H9 (cell line): ENCODE measurements around the gene NOP16. TPM values are rescaled to one million over a fixed set of nuclear protein-coding genes. Genes with fewer than 3 reads are reported as not detected.

ENCODE experiments used
- DNase-seq: peaks from one replicate; pipeline ENCODE4 v3.0.0-alpha.2; 2017
- H2AFZ ChIP-seq: one replicate; pipeline ENCODE4 v1.6.1; 2013; ENCODE audit warnings: mild to moderate bottlenecking, low read length, control low read depth, moderate library complexity
- H2AK5ac ChIP-seq: 2 replicates; pipeline ENCODE4 v1.6.1; 2013; ENCODE audit warnings: low read length, control low read depth, mixed read lengths; ENCODE audit not compliant: insufficient read length
- H2BK120ac ChIP-seq: one replicate; pipeline ENCODE4 v1.6.1; 2013; ENCODE audit warnings: low read depth, mild to moderate bottlenecking, low read length, control low read depth, inconsistent platforms; ENCODE audit not compliant: poor library complexity, severe bottlenecking
- H2BK12ac ChIP-seq: 2 replicates; pipeline ENCODE4 v1.6.1; 2013; ENCODE audit warnings: low read length, control low read depth, mixed read lengths, low read depth; ENCODE audit not compliant: insufficient read length
- H2BK15ac ChIP-seq: 2 replicates; pipeline ENCODE4 v1.6.1; 2013; ENCODE audit warnings: low read depth, low read length, control low read depth
- H2BK20ac ChIP-seq: one replicate; pipeline ENCODE4 v1.6.1; 2013; ENCODE audit warnings: low read depth, mild to moderate bottlenecking, low read length, control low read depth, inconsistent platforms; ENCODE audit not compliant: poor library complexity, severe bottlenecking
- H2BK5ac ChIP-seq: 2 replicates; pipeline ENCODE4 v1.6.1; 2013; ENCODE audit warnings: low read length, control low read depth, mixed read lengths; ENCODE audit not compliant: insufficient read length
- H3K14ac ChIP-seq: 2 replicates; pipeline ENCODE4 v1.6.1; 2013; ENCODE audit warnings: low read length, control low read depth; ENCODE audit not compliant: insufficient read depth
- H3K18ac ChIP-seq: 2 replicates; pipeline ENCODE4 v1.6.1; 2013; ENCODE audit warnings: low read depth, mild to moderate bottlenecking, mixed read lengths, low read length, control low read depth; ENCODE audit not compliant: insufficient read length
- H3K23ac ChIP-seq: 2 replicates; pipeline ENCODE4 v1.6.1; 2013; ENCODE audit warnings: low read length, control low read depth, mixed read lengths, low read depth; ENCODE audit not compliant: insufficient read length
- H3K23me2 ChIP-seq: 2 replicates; pipeline ENCODE4 v1.6.1; 2013; ENCODE audit warnings: low read depth, mild to moderate bottlenecking, mixed read lengths, low read length, control low read depth; ENCODE audit not compliant: insufficient read length, poor library complexity, severe bottlenecking
- H3K27ac ChIP-seq: 2 replicates; pipeline ENCODE4 v1.5.1; 2013; ENCODE audit warnings: low read length, control low read depth, mixed read lengths, low read depth; ENCODE audit not compliant: insufficient read length
- H3K27me3 ChIP-seq: 2 replicates; pipeline ENCODE4 v1.6.1; 2013; ENCODE audit warnings: low read length, control low read depth, inconsistent platforms; ENCODE audit not compliant: insufficient read depth
- H3K4ac ChIP-seq: 2 replicates; pipeline ENCODE4 v1.6.1; 2013; ENCODE audit warnings: low read depth, mild to moderate bottlenecking, control low read depth, inconsistent platforms, low read length, moderate library complexity
- H3K4me1 ChIP-seq: 2 replicates; pipeline ENCODE4 v1.6.1; 2013; ENCODE audit warnings: low read length, control low read depth, inconsistent platforms; ENCODE audit not compliant: insufficient read depth
- H3K4me2 ChIP-seq: 2 replicates; pipeline ENCODE4 v1.6.1; 2013; ENCODE audit warnings: low read length, control low read depth, mixed read lengths; ENCODE audit not compliant: insufficient read length, insufficient read depth
- H3K56ac ChIP-seq: 2 replicates; pipeline ENCODE4 v1.6.1; 2013; ENCODE audit warnings: low read depth, mild to moderate bottlenecking, mixed read lengths, low read length, control low read depth; ENCODE audit not compliant: insufficient read length
- H3K79me1 ChIP-seq: 2 replicates; pipeline ENCODE4 v1.6.1; 2013; ENCODE audit warnings: low read depth, mild to moderate bottlenecking, moderate library complexity, low read length, control low read depth, inconsistent platforms; ENCODE audit not compliant: insufficient read depth, poor library complexity, severe bottlenecking
- H3K79me2 ChIP-seq: 2 replicates; pipeline ENCODE4 v1.6.1; 2013; ENCODE audit warnings: low read length, control low read depth, inconsistent platforms; ENCODE audit not compliant: insufficient read depth
- H3K9ac ChIP-seq: 2 replicates; pipeline ENCODE4 v1.6.1; 2013; ENCODE audit warnings: low read length, control low read depth, mixed read lengths; ENCODE audit not compliant: insufficient read length; ENCODE audit errors: extremely low read depth
- H3K9me3 ChIP-seq: one replicate; pipeline ENCODE4 v1.6.1; 2013; ENCODE audit warnings: low read depth, low read length, inconsistent platforms; ENCODE audit not compliant: control insufficient read depth
- H3T11ph ChIP-seq: one replicate; pipeline ENCODE4 v1.6.1; 2013; ENCODE audit warnings: mild to moderate bottlenecking, low read length, control low read depth, inconsistent platforms
- H4K20me1 ChIP-seq: one replicate; pipeline ENCODE4 v1.6.1; 2013; ENCODE audit not compliant: control insufficient read depth, insufficient read length, insufficient read depth
- H4K5ac ChIP-seq: 2 replicates; pipeline ENCODE4 v1.6.1; 2013; ENCODE audit warnings: low read depth, mild to moderate bottlenecking, mixed read lengths, low read length, control low read depth; ENCODE audit not compliant: insufficient read length
- H4K8ac ChIP-seq: replicated peaks from 2 replicates; pipeline ENCODE4 v1.6.1; 2013; ENCODE audit warnings: low read length, control low read depth, mixed read lengths, low read depth; ENCODE audit not compliant: insufficient read length
- H4K91ac ChIP-seq: 2 replicates; pipeline ENCODE4 v1.6.1; 2013; ENCODE audit warnings: low read depth, mild to moderate bottlenecking, moderate library complexity, mixed read lengths, low read length, control low read depth; ENCODE audit not compliant: insufficient read length
- H3K27ac Mint-ChIP-seq, 3 experiments: 2 replicates in 2 of 3; 3 replicates in 1 of 3; pipeline ENCODE4 v1.8.0; 2020 to 2021; ENCODE audit warnings: mixed read lengths in 3 of 3, mild to moderate bottlenecking in 1 of 3, moderate library complexity in 1 of 3
- H3K27me3 Mint-ChIP-seq: 2 replicates; pipeline ENCODE4 v1.8.0; 2021; ENCODE audit warnings: low read depth, mild to moderate bottlenecking, moderate library complexity, mixed read lengths
- H3K36me3 Mint-ChIP-seq, 3 experiments: 2 replicates in 2 of 3; 3 replicates in 1 of 3; pipeline ENCODE4 v1.8.0; 2020 to 2021; ENCODE audit warnings: low read depth in 3 of 3, mixed read lengths in 3 of 3; ENCODE audit not compliant: insufficient read depth in 1 of 3
- H3K4me1 Mint-ChIP-seq, 2 experiments: 2 replicates each; pipeline ENCODE4 v1.8.0; 2020; ENCODE audit warnings: mixed read lengths in 2 of 2
- H3K4me3 Mint-ChIP-seq, 2 experiments: 2 replicates in 1 of 2; 3 replicates in 1 of 2; pipeline ENCODE4 v1.8.0; 2020 to 2021; ENCODE audit warnings: mild to moderate bottlenecking in 2 of 2, mixed read lengths in 2 of 2, moderate library complexity in 1 of 2
- H3K9me3 Mint-ChIP-seq, 2 experiments: 2 replicates in 1 of 2; 3 replicates in 1 of 2; pipeline ENCODE4 v1.8.0; 2020; ENCODE audit warnings: mild to moderate bottlenecking in 2 of 2, mixed read lengths in 2 of 2, moderate library complexity in 1 of 2
- CTCF ChIP-seq: fragments of 200-600 bp; sonication (generic); conservative IDR thresholded peaks from 3 replicates; pipeline ENCODE4 v1.8.0; 2021; ENCODE audit warnings: antibody characterized with exemption, mild to moderate bottlenecking
- WGBS: extraction: QIAGEN DNeasy Blood & Tissue Kit; methylation state at CpG from one replicate; pipeline ENCODE4 v1.1.7; 2013; ENCODE audit warnings: missing lambda C conversion rate, low lambda C conversion rate, mixed read lengths; ENCODE audit not compliant: insufficient read length; ENCODE audit errors: extremely low coverage; 5-methylcytosine and 5-hydroxymethylcytosine counted together
- total RNA-seq: library from RNA; stranded (reverse); gene quantifications from 2 replicates; pipeline ENCODE4 v1.2.1, GENCODE V29; 2021

The NOP16 gene
- total RNA-seq, 1 experiment from 2014 or later: 114 TPM

DNA sequence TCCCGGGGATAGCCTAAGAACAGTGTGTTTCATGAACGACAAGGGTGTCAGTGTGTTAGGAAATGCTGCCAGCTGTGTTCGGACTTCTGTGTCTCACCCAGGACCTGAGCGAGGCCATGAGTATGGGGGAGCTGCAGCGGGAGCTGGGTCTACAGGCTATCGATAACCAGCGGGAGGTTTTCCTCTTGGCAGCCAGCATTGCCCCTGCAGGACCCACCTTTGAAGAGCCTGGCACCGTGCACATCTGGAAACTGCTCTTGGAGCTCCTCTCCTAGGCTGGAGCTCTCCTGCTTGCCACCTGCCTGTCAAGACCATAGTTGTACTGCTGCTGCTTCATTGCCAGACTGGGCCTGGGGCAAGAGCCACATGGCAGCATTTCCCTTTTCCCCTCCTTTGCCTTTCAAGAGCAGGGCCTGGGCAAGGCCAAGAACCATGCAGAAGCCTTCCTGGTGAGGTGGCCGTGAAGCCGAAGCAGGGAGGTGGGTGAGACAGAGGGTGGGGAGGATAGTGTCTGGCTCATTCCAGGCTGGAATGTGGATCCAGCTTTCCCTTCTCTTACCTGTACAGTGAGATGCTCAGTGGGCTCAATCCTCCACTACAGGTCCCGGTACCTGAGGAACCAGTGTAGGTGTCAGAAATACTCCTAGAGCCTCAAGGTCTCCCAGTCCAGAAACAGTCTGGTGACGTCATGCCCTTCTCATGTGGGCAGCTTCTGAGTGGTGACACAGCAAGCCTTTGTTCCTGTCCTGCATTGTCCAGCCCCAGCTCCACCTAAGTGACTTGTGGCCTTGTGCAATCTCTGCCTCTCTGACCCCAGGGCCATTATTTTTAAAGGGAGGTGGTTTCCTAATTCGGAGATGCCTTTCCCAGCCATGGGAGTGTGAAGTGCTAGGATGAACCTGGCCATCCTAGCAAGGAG, 16.5 kb downstream of the NOP16 start:
- Histone ChIP-seq H3K27me3 (no peaks in the 10 kb centered on the region), H4K5ac (no peak overlapping the region), H3K18ac (no peak overlapping the region), H3K4me2 (no peak overlapping the region), H2AFZ (no peak overlapping the region), H4K8ac (no peak overlapping the region), H3K14ac (no peak overlapping the region; the same call in 1 of the 2 replicates), H2BK12ac (no peak overlapping the region), H4K91ac (no peak overlapping the region), H2BK5ac (no peak overlapping the region), H2BK120ac (no peak overlapping the region), H2BK15ac (no peak overlapping the region), H2BK20ac (no peak overlapping the region), H3T11ph (no peak overlapping the region), H3K56ac (no peak overlapping the region), H3K23me2 (no peaks in the 10 kb centered on the region), H3K9me3 (no peaks in the 10 kb centered on the region), H2AK5ac (no peak overlapping the region), H3K9ac (no peak overlapping the region), H4K20me1 (no peaks in the 10 kb centered on the region), H3K27ac (no peak overlapping the region), H3K79me1 (no peaks in the 10 kb centered on the region), H3K23ac (no peak overlapping the region), H3K4me1 (no peaks in the 10 kb centered on the region), H3K79me2 (no peaks in the 10 kb centered on the region), H3K4ac (no peak overlapping the region)
- H3K9me3 Mint-ChIP-seq: no peaks in the 10 kb centered on the region
- TF ChIP-seq CTCF: no peak
- DNase-seq: no peak
- H3K27ac Mint-ChIP-seq: no peak overlapping the region
- no peak overlapping the region for H3K4me3 Mint-ChIP-seq
- H3K27me3 Mint-ChIP-seq: peaks cover 10% of the 10 kb centered on the region
- no peaks in the 10 kb centered on the region for H3K4me1 Mint-ChIP-seq
- no CpG with 5 or more reads among the region's 13 CpGs for WGBS
- peaks cover 7 to 21% (median 12%) of the 10 kb centered on the region in 3 experiments; a peak in 6 of 7 replicates for H3K36me3 Mint-ChIP-seq
